ENCODE data around the gene ZSCAN5B.
"Not testable (repeated sequence)": the region's sequence is repeated elsewhere in the genome, so short reads cannot be mapped to it uniquely, and the experiment has no call there.

The ZSCAN5B gene, protein sequence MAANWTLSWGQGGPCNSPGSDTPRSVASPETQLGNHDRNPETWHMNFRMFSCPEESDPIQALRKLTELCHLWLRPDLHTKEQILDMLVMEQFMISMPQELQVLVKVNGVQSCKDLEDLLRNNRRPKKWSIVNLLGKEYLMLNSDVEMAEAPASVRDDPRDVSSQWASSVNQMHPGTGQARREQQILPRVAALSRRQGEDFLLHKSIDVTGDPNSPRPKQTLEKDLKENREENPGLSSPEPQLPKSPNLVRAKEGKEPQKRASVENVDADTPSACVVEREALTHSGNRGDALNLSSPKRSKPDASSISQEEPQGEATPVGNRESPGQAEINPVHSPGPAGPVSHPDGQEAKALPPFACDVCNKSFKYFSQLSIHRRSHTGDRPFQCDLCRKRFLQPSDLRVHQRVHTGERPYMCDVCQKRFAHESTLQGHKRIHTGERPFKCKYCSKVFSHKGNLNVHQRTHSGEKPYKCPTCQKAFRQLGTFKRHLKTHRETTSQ
- total RNA-seq: 0 to 0.05 (median 0.04) reads per million in 3 experiments

DNA sequence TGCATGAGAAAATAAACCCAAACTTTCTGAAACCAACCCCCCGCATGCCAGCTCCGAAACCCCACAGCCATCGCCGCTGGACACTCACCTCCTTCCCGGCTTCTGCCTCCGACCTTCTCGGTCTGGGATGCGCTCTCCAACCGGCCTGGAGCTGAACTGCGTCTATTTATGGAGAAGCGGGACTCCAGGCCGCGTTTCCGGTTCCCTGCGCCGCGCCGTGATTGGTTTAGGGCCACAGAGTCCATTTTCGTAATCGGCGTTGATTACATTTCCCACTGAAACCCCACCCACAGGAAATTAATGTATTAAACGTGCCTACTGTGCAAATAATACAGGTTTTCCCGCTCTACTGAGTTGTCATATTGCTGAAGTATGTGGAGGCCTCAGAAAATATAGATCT is at the start of gene ZSCAN5B:
Gene ZSCAN5B (minus strand): TSS at position 138 of the 400 bp plus-strand sequence. CDS start 4,731 bp downstream, outside the sequence.
- not testable (repeated sequence) for DNase-seq

DNA sequence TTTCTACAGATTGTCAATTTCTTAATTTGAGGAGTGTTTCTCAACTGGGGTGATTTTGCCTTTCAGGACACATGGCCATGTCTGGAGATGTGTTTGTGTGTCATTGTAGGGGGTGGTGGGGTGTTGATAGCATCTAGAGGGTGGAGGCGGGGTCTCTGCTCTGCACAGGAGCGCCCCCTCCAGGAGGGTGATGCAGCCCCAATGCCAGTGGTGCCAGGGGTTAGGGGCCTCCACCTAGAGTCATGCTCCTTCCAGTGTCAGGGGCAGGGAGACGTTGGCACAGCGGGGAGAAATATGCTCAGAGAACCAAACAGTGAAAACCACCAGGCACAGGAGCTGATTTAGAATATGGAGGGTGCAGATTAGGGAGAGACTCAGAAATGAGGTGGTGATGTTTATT is 48.2 kb upstream of the ZSCAN5B start:
- not testable (repeated sequence) for DNase-seq

DNA sequence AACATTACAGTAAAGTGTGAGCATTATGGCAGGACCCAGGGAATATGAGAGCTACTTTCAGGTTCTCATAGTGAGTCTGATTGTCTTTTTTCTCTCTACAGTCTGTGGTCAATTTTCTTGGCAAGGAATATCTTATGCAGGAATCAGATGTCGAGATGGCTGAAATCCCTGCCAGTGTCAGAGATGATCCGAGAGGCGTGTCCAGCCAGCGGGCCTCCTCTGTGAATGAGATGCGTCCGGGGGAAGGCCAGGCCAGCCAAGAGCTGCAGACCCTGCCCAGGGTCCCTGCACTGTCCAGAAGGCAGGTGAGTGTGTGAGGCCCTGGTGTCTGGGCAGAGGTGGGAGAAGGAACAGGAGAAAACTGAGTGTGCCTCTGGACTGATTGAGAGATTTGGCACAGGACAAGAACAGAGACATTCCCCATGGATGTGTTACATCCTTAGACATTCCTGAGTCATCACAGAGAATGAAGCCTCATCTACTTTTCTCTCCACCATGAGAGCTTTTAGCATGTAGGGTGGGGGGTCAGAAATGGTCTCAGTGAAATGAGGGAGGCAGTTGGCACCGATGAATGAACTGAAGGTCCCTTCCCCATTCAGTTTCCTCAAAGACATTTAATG is 47.6 kb upstream of the ZSCAN5B start:
- DNase-seq: no peak

DNA sequence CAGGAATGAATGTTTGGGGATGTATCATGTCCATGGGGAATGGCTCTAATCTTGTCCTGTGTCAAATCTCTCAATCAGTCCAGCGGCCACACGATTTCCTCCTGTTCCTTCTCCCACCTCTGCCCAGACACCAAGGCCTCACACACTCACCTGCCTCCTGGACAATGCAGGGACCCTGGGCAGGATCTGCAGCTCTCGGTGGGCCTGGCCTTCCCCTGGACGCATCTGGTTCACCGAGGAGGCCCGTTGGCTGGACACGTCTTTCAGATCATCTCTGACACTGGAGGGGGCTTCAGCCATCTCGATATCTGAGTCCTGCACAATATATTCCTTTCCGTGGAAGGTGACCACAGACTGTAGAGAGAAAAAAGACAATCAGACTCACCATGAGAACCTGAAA is 25.9 kb upstream of the ZSCAN5B start:
- DNase-seq: no peak

DNA sequence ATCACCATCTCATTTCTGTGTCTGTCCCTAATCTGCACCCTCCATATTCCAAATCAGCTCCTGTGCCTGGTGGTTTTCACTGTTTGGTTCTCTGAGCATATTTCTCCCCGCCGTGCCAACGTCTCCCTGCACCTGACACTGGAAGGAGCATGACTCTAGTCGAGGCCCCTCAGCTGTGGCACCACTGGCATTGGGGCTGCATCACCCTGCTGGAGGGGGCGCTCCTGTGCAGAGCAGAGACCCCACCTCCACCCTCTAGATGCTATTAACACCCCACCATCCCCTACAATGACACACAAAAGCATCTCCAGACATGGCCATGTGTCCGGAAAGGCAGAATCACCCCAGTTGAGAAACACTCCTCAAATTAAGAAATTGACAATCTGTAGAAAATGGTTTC is 25.3 kb upstream of the ZSCAN5B start:
- DNase-seq: no peak

DNA sequence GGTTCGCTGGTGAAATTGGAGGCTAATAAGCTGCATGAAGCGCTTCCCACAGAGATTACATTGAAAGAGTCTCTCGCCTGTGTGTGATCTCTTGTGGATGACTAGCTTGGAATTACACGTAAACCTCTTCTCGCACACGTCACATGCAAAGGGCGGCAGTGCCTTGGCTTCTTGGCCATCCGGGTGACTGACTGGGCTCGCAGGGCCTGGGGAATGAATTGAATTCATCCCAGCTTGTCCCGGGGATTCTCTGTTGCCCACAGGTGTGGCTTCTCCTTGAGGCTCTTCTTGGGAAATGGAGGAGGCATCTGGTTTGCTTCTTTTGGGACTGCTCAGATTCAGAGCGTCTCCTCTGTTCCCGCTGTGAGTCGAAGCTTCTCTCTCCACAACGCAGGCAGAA is 24.3 kb upstream of the ZSCAN5B start:
- no peak for DNase-seq

DNA sequence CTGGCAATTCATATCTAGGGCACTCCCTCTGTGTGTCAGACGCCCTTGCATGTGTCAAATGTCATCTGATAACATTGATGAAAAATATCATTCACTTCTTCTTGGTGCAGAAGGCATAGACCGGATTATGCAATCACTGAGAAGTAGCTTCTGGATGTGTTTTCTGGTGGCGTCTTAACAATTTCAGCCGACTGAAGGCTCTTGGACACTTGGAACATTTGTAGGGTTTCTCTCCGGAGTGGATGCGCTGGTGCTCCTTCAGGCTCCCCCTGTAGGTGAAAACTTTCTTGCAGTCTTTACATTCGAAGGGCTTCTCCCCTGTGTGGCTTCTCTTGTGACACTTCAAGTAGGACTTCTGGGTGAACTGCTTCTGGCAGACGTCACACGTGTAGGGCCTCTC is 23.9 kb upstream of the ZSCAN5B start:
- DNase-seq: not testable (repeated sequence)

DNA sequence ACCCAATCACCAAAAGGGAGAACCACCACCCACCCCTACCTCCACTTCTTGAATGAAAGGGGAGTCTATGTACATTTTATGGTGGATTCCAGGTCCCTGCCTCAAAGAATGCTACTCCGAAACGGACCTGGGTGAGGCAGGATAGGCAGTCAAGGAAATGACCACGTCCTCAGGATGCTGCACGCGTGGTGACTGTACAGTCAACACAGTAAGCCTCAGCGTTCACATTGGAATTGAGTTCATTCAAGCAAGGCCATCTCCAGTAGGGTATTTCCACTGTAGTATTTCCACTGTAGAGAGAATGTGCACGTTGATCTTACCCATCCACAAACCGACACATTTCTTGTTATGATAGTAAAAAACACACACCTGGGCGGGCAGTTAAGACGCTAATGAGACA is 21.4 kb upstream of the ZSCAN5B start:
- no peak for DNase-seq

DNA sequence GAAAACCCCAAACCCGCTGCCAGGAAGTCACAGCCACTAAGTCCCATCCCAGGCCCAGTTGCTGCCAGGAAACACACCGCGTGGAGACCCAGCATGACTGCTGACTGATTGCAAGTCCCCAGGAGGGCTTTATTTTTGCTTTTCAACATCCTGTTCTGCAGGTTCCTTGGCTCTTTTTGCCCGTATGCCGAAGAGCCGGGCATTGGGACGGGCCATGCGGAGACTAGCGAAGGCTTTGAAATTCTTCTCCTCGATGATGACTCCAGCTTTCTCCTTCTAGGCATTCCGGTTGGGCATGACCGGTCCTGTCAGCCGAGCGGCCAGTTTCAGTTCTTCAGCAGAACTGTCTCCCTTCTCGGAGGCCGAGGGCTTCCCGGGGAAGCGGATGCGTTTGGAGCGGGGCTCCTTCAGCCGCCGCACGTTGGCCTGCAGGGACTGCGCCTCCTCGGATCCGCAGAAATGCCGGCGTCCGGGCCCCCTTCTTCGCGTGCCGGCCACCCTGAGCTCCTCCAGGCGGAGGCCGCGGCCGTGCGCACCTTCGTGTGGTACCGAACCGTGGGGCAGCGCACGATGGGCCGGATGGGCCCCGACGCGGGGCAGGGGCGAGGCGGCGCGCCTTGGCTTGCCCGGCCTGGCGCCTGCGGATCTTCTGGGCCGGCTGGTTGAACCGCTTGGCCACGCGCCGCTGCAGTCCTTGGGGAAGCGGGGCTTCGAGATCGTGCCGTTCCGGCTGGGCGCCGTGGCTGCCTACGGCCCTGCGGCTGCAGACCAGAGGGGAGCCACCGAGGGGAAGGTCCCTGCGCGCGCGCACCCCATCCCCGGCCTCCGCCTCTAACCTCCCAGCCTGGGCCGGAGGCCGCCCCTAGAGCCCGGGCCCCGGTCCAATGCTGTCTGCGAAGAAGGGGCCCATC is 19.7 kb upstream of the ZSCAN5B start:
- no peak for DNase-seq

DNA sequence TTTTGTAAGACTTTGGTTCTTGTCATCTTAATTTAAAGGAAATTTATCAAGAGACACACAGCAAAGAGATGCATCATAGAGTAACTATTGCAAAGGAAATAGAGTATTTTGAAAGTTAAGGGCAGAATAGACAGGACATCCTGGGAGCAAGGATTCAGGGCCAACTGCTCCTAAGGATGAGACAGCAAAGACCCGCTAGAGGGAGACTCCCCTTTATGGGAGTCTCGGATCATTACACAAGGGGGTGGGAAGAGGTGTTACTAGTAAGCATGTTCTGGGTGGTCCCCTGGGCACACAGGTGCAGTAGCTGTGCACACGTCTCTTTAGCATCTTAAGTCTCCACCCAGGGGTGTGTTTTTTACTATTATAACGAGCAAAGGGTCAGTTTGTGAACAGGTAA is 14.1 kb upstream of the ZSCAN5B start:
- DNase-seq: no peak

DNA sequence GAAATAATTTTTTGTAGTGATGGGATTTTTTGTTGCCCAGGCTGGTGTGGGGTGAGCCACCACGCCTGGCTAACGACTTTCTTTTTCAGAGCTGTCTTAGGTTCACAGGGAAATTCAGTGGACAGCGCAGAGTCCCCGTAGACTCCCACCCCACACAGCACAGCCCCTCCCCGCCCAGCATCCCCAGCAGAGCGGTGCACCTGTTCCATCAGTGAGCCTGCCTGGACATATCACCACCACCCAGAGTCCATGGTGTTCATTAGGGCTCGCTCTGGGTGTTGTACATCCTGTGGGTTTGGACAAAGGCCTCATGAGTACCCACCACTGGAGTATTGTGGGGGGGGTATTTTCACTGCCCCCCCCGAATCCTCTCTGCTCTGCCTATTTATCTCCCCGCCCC is 12.5 kb upstream of the ZSCAN5B start:
- not testable (repeated sequence) for DNase-seq

DNA sequence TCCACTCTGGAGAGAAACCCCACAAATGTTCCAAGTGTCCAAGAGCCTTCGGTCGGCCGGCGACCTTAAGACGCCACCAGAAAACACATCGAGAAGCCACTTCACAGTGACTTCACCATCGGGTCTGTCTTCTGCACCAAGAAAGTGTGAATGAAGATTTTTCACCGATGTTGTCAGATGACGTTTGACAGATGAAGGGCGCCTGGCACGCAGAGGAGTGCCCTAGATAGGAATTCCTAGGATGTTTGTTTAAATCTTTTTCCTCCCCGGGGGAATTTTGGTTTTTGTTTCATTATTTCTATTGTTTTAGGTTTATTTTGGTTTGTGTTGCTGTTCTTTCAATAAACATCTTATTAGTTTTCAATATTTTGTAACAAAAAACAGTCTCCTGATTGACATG is 11.5 kb upstream of the ZSCAN5B start:
- no peak for DNase-seq

DNA sequence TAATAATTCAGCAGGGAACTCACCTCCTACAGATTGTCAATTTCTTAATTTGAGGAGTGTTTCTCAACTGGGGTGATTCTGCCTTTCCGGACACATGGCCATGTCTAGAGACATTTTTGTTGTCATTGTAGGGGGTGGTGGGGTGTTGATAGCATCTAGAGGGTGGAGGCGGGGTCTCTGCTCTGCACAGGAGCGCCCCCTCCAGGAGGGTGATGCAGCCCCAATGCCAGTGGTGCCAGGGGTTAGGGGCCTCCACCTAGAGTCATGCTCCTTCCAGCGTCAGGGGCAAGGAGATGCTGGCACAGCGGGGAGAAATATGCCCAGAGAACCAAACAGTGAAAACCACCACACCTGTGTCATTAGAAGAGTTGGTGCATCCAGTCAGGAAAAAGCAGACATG is 10.0 kb upstream of the ZSCAN5B start:
- not testable (repeated sequence) for DNase-seq

DNA sequence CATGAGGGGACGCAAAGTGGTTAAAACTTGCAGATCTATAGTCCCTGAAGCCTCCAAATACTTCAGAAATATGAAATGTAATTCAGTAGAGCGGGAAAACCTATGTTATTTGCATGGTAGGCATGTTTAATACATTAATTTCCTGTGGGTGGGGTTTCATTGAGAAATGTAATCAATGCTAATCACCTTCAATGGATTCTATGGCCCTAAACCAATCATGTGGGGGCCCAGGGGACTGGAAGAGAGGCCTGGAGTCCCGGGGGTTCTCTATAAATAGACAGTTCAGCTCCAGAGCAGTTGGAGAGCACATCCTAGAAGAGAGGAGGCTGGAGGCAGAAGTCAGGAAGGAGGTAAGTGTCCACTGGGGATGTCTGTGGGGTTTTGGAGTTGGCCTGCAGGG is 4.4 kb upstream of the ZSCAN5B start, which contains the start of gene ZSCAN5C:
Gene ZSCAN5C (plus strand): TSS at position 301 of the 400 bp plus-strand sequence. CDS start 3,641 bp downstream, outside the sequence.
- DNase-seq: no peak

DNA sequence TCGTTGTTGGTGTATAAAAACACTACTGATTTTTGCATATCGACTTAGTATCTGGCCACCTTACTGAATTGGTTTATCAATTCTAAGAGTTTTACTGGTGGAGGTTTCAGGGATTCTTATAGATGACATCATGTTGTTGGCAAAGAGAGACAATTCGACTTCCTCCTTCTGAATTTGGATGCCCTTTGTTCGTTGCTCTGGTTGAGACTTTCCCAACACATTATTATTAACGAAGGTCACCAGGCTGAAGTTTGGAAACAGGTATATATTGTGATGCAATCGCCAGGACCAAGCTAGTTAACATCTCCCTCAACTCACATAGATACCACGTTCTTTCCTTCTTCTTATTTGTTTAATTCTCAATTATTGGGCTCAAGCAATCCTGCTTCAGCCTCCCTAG is 2.1 kb upstream of the ZSCAN5B start:
- DNase-seq: no peak

DNA sequence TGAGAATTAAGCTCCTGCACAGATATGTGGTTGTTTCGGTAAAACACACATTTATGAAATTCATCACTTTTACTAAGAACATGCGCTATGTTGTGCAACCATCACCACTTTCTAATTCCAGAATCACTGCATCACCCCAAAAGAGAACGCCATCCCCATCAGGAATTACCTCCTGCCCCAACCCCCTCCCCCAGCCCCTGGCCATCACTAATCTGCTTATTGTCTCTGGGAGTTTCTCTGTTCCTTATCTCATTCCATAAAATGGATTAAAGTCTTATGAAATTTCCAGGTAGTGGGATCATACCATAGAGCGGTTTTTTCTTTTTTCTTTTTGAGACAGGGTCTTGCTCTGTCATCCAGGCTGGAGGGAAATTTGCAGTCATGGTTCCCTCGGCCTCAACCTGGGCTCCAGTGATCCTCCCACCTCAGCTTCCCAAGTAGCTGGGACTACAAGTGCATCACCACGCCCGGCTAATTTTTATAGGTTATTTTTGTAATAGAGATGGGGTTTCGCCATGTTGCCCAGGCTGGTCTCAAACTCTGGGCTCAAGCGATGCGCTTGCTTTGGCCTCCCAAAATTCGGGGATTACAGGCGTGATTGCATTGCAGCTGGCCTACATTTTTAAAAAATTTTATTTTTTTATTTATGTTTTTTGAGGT is 3.5 kb downstream of the ZSCAN5B start:
- DNase-seq: no peak

DNA sequence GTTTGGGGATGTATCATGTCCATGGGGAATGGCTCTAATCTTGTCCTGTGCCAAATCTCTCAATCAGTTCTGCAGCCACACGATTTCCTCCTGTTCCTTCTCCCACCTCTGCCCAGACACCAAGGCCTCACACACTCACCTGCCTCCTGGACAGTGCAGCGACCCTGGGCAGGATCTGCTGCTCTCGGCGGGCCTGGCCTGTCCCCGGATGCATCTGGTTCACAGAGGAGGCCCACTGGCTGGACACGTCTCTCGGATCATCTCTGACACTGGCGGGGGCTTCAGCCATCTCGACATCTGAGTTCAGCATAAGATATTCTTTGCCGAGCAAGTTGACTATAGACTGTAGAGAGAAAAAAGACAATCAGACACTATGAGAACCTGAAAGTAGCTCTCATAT is 5.9 kb downstream of the ZSCAN5B start:
- no peak for DNase-seq

DNA sequence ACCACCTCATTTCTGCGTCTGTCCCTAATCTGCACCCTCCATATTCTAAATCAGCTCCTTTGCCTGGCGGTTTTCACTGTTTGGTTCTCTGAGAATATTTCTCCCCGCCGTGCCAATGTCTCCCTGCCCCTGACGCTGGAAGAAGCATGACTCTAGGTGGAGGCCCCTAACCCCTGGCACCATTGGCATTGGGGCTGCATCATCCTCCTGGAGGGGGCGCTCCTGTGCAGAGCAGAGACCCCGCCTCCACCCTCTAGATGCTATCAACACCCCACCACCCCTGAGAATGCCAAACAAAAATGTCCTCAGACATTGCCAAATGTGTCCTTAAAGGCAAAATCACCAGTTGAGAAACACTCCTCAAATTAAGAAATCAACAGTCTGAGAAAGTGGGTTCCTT is 6.5 kb downstream of the ZSCAN5B start:
- no peak for DNase-seq

DNA sequence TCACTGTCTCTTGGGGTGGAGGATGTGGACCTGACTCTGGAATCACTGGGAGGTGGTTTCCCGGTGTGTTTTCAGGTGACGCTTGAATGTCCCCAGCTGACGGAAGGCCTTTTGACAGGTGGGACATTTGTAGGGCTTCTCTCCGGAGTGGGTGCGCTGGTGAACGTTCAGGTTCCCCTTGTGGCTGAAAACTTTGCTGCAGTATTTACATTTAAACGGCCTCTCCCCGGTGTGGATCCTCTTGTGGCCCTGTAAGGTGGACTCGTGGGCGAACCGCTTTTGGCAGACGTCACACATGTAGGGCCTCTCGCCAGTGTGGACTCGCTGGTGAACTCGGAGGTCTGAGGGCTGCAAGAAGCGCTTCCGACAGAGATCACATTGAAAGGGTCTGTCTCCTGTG is 7.8 kb downstream of the ZSCAN5B start:
- no peak for DNase-seq

DNA sequence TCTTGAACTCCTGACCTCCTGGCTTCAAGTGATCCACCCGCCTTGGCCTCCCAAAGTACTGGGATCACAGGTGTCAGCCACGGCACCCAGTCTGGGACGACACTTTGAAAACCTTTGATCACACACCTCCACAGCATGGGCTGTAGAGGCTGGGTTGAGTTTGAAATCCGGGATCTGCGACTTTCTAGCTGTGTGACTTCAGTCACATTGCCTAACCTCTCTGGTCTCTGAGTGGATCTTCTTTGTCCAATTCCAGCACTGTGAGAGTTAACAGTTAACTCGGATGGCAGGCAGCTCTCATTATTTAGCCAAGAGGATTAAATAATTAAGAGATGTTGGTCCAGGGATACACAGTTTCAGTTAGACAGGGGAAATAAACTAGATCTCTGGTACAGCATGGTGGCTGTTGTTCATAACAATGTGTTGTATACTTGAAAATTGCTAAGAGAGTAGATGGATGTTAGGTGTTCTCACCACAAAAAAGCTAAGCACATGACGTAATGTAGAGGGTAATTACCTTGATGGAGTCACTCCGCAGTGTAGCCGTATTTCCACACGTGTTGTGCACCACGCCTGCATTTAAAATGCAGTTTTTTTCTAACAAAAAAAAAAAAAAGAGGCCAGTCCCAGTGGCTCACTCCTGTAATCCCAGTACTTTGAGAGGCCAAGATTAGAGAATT is 19.9 kb downstream of the ZSCAN5B start:
- no peak for DNase-seq

DNA sequence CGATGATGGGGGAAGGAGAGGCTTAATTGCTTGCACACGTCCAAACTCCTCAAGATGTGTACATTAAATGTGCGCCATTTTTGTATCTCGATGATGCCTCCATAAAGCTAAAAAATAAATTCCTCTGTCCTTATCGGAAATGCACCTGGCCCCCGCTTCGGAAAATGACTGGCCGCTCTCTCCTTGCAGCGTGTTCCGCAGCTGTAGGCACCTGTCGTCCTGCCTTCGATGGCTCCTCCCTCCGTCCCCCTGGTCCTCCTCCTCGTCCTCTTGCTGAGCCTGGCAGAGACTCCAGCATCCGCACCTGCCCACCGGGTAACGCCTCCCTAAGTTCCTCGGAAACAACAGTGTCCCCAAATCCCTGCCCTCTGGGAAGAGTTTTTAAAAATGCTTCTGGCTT is 20.7 kb downstream of the ZSCAN5B start:
- DNase-seq: no peak

DNA sequence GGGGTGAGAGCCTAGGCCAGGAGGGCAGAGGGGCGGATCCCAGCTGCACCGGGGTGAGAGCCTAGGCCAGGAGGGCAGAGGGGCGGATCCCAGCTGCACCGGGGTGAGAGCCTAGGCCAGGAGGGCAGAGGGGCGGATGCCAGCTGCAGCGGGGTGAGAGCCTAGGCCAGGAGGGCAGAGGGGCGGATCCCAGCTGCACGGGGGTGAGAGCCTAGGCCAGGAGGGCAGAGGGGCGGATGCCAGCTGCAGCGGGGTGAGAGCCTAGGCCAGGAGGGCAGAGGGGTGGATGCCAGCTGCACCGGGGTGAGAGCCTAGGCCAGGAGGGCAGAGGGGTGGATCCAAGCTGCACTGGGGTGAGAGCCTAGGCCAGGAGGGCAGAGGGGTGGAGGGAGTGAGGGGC is 21.3 kb downstream of the ZSCAN5B start:
- not testable (repeated sequence) for DNase-seq

Measured in central memory CD4-positive, alpha-beta T cell (primary cell).